ENCODE measurements around the gene TMEM221. TPM values are rescaled to one million over a fixed set of nuclear protein-coding genes. Genes with fewer than 3 reads are reported as not detected.
A peak's percentile ranks its signal among the peaks of the same experiment; 100 is the strongest.

Gene TMEM221
- total and polyA plus RNA-seq, 2 donors (not counting 3 experiments of a cell fraction or from before 2014, with no cell fraction given), result 0.08 TPM; not detected in 1

- H3K79me2 ChIP-seq (ENCODE audit: control insufficient read depth, insufficient read depth, low read length), result no peaks in the 10 kb centered on the region
- no peak overlapping the region for H3K4me3 ChIP-seq (replicated peaks in 1 of 3; ENCODE audit: insufficient read depth in 1 of 3, low read depth in 1 of 3, low read length in 3 of 3)
- H3K9ac ChIP-seq (replicated peaks; ENCODE audit: extremely low read depth, insufficient read depth, low read length), result no peak overlapping the region
- dilution Hi-C loops (cut with MboI; ENCODE audit: extremely low pct_ligation_motif_present, low sequenced_read_pairs) (no loop called here), intact Hi-C loops (cut with micrococcal nuclease) (loop anchor here (1.0 kb wide), 2 partner anchors 40 to 94 kb away; no protein-coding TSS in a partner anchor)
- H3K27ac ChIP-seq (ENCODE audit: insufficient read depth, low read depth, low read length), result no peak overlapping the region
- peak; percentile 87 to 99 for TF ChIP-seq CTCF (IDR thresholded peaks at IDR 0.05; ENCODE audit: extremely low read depth in 1 of 2, insufficient read depth in 1 of 2, low read depth in 1 of 2, low read length in 2 of 2)
- no peak for TF ChIP-seq MAX (IDR thresholded peaks at IDR 0.05; ENCODE audit: insufficient read depth, insufficient read length)
- no peak for TF ChIP-seq JUN (IDR thresholded peaks at IDR 0.05; ENCODE audit: borderline replicate concordance, insufficient read depth, insufficient read length, low read depth)
- no peaks in the 10 kb centered on the region for H4K20me1 ChIP-seq (replicated peaks; ENCODE audit: control insufficient read depth, extremely low read depth, insufficient read depth, low read length)
- H3K4me1 ChIP-seq (ENCODE audit: control insufficient read depth, extremely low read depth, insufficient read depth, low read length), result peaks cover 20% of the 10 kb centered on the region
- peaks cover 6% of the 10 kb centered on the region in 2 experiments for H3K27me3 ChIP-seq (ENCODE audit: control insufficient read depth in 2 of 2, insufficient read depth in 2 of 2, low read length in 2 of 2)
- no peaks in the 10 kb centered on the region for H3K36me3 ChIP-seq (ENCODE audit: control insufficient read depth in 2 of 2, extremely low read depth in 1 of 2, insufficient read depth in 2 of 2, low read length in 2 of 2)
- ChIA-PET CTCF (interaction anchor here (0.5 to 8.6 kb wide), 24 partner anchors 10 to 97 kb away, joined by 3 to 180 read pairs (median 7); partner anchors contain the start of genes DDA1, MRPL34, MVB12A and PLVAP), POLR2A (no interaction called here)
- H3K9me3 ChIP-seq (replicated peaks; ENCODE audit: control insufficient read depth, insufficient read depth, low read length), result no peaks in the 10 kb centered on the region
- no peak overlapping the region for H3K4me2 ChIP-seq (ENCODE audit: insufficient read depth, low read length)
- BruUV-seq (replicated peaks), result no TSS peak
- peak overlapping the region; percentile 46 for H2AFZ ChIP-seq (ENCODE audit: low read depth, low read length)
- H3K9me1 ChIP-seq (replicated peaks; ENCODE audit: control insufficient read depth, extremely low read depth, insufficient read depth, low read length), result no peaks in the 10 kb centered on the region
- FAIRE-seq (peak; percentile 78), DNase-seq (ENCODE audit: low read depth, low spot score) (peak; percentile 64)
Observed at GRCh38 chr19:17385878-17386611, 62.4 kb downstream of the TMEM221 start.

Other genes with a start within 250 kb of the TMEM221 start
- gene USE1, start 233.3 kb downstream of the TMEM221 start, total RNA-seq, result 21.2 and 21.3 TPM in 2 replicates
- gene USE1, start 233.3 kb downstream of the TMEM221 start, polyA plus RNA-seq, result 27.6 and 29.8 TPM in 2 replicates
- 12.5 and 13.0 TPM in 2 replicates for gene OCEL1, start 222.4 kb downstream of the TMEM221 start, total RNA-seq
- 7.4 and 7.7 TPM in 2 replicates for gene OCEL1, start 222.4 kb downstream of the TMEM221 start, polyA plus RNA-seq
- 36.1 and 39.2 TPM in 2 replicates for gene NR2F6, start 202.7 kb downstream of the TMEM221 start, total RNA-seq
- 38.9 and 53.7 TPM in 2 replicates for gene NR2F6, start 202.7 kb downstream of the TMEM221 start, polyA plus RNA-seq
- 14.8 and 19.4 TPM in 2 replicates for gene USHBP1, start 183.9 kb downstream of the TMEM221 start, total RNA-seq
- 16.2 and 20.4 TPM in 2 replicates for gene USHBP1, start 183.9 kb downstream of the TMEM221 start, polyA plus RNA-seq
- gene BABAM1, start 181.2 kb downstream of the TMEM221 start, total RNA-seq, result 110 and 118 TPM in 2 replicates
- gene BABAM1, start 181.2 kb downstream of the TMEM221 start, polyA plus RNA-seq, result 129 and 140 TPM in 2 replicates
- gene ANKLE1, start 166.8 kb downstream of the TMEM221 start, total RNA-seq, result 3.1 and 5.2 TPM in 2 replicates
- gene ANKLE1, start 166.8 kb downstream of the TMEM221 start, polyA plus RNA-seq, result 1.9 and 2.8 TPM in 2 replicates
- gene ABHD8, start 145.2 kb downstream of the TMEM221 start, total RNA-seq, result 5.9 and 6.8 TPM in 2 replicates
- 8.7 and 12.7 TPM in 2 replicates for gene ABHD8, start 145.2 kb downstream of the TMEM221 start, polyA plus RNA-seq
- 55.7 and 61.6 TPM in 2 replicates for gene MRPL34, start 142.8 kb downstream of the TMEM221 start, total RNA-seq
- gene MRPL34, start 142.8 kb downstream of the TMEM221 start, polyA plus RNA-seq, result 45.5 and 50.1 TPM in 2 replicates
- gene DDA1, start 139.1 kb downstream of the TMEM221 start, total RNA-seq, result 64.7 and 81.1 TPM in 2 replicates
- gene DDA1, start 139.1 kb downstream of the TMEM221 start, polyA plus RNA-seq, result 52.9 and 60.5 TPM in 2 replicates
- 6.8 and 7.5 TPM in 2 replicates for gene ANO8, start 113.8 kb downstream of the TMEM221 start, total RNA-seq
- gene ANO8, start 113.8 kb downstream of the TMEM221 start, polyA plus RNA-seq, result 3.5 and 3.8 TPM in 2 replicates
- gene GTPBP3, start 111.1 kb downstream of the TMEM221 start, total RNA-seq, result 28.1 and 34.7 TPM in 2 replicates
- gene GTPBP3, start 111.1 kb downstream of the TMEM221 start, polyA plus RNA-seq, result 12.7 and 15.4 TPM in 2 replicates
- 5.7 and 11.1 TPM in 2 replicates for gene PLVAP, start 71.3 kb downstream of the TMEM221 start, total RNA-seq
- gene PLVAP, start 71.3 kb downstream of the TMEM221 start, polyA plus RNA-seq, result 16.9 and 19.9 TPM in 2 replicates
- not detected in 2 replicates for gene CCDC194, start 54.5 kb downstream of the TMEM221 start, total RNA-seq
- 0.11 and 0.12 TPM in 2 replicates for gene CCDC194, start 54.5 kb downstream of the TMEM221 start, polyA plus RNA-seq
- 20.7 and 21.2 TPM in 2 replicates for gene BST2, start 43.0 kb downstream of the TMEM221 start, total RNA-seq
- gene BST2, start 43.0 kb downstream of the TMEM221 start, polyA plus RNA-seq, result 145 and 146 TPM in 2 replicates
- gene MVB12A, start 28.6 kb downstream of the TMEM221 start, total RNA-seq, result 58.1 and 63.3 TPM in 2 replicates
- 88.8 and 109 TPM in 2 replicates for gene MVB12A, start 28.6 kb downstream of the TMEM221 start, polyA plus RNA-seq
- gene NXNL1, start 12.3 kb upstream of the TMEM221 start, total RNA-seq, result not detected in 2 replicates
- not detected in 2 replicates for gene NXNL1, start 12.3 kb upstream of the TMEM221 start, polyA plus RNA-seq
- gene SLC27A1, start 21.9 kb upstream of the TMEM221 start, total RNA-seq, result 13.5 and 14.9 TPM in 2 replicates
- 10.4 and 11.9 TPM in 2 replicates for gene SLC27A1, start 21.9 kb upstream of the TMEM221 start, polyA plus RNA-seq
- gene PGLS, start 63.0 kb upstream of the TMEM221 start, total RNA-seq, result 99.2 and 110 TPM in 2 replicates
- gene PGLS, start 63.0 kb upstream of the TMEM221 start, polyA plus RNA-seq, result 139 and 204 TPM in 2 replicates
- 240 and 263 TPM in 2 replicates for gene COLGALT1, start 107.0 kb upstream of the TMEM221 start, total RNA-seq
- 355 and 406 TPM in 2 replicates for gene COLGALT1, start 107.0 kb upstream of the TMEM221 start, polyA plus RNA-seq
- 0.09 and 0.30 TPM in 2 replicates for gene UNC13A, start 239.7 kb upstream of the TMEM221 start, total RNA-seq
- gene UNC13A, start 239.7 kb upstream of the TMEM221 start, polyA plus RNA-seq, result 0.04 and 0.06 TPM in 2 replicates

All from endothelial cell of umbilical vein (primary cell).